ENCODE measurements around the gene FANCI.

GRCh38 chr15:89247446-89247845 lies 3.7 kb downstream of the FANCI start:
- TF ChIP-seq, protein P1, sequence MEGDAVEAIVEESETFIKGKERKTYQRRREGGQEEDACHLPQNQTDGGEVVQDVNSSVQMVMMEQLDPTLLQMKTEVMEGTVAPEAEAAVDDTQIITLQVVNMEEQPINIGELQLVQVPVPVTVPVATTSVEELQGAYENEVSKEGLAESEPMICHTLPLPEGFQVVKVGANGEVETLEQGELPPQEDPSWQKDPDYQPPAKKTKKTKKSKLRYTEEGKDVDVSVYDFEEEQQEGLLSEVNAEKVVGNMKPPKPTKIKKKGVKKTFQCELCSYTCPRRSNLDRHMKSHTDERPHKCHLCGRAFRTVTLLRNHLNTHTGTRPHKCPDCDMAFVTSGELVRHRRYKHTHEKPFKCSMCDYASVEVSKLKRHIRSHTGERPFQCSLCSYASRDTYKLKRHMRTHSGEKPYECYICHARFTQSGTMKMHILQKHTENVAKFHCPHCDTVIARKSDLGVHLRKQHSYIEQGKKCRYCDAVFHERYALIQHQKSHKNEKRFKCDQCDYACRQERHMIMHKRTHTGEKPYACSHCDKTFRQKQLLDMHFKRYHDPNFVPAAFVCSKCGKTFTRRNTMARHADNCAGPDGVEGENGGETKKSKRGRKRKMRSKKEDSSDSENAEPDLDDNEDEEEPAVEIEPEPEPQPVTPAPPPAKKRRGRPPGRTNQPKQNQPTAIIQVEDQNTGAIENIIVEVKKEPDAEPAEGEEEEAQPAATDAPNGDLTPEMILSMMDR (conservative IDR thresholded peaks at IDR 0.05) = no peak
- TF ChIP-seq ZFX (IDR thresholded peaks at IDR 0.05) = no peak
